Measurements from ENCODE around the gene MMP23B. TPM values are rescaled to one million over a fixed set of nuclear protein-coding genes. Genes with fewer than 3 reads are reported as not detected.

MMP23B gene
- total RNA-seq, 1 donor from 2014 or later = 60.2 TPM

DNA sequence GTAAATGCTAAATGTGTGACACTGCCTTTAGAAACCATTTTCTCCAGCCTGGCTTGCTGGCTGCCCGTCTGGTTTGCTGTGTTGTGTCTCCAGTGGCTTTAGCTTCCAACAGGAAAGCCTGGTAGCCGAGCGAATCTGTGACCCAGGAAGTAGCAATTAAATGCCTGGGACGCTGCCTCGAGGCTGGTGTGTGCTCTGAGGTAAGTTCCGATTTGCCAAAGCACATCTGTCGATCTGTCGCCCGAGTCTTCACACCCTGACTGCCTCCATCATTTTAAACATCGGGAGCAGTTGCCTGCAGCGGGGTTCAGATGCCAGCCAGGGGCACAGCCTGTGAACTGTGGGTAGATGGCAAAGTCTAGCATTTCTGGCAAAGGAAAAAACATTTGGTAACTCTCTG lies 14.5 kb upstream of the MMP23B start:
- intact Hi-C loops (cut with DNase I) = no loop called here
- no peak for DNase-seq (ENCODE audit: low spot score)

GRCh38 chr1:1617925-1618324 lies 14.0 kb upstream of the MMP23B start:
- DNase-seq (ENCODE audit: low spot score) = no peak
- intact Hi-C loops (cut with DNase I) = no loop called here

GRCh38 chr1:1618396-1619068 lies 13.4 kb upstream of the MMP23B start:
- intact Hi-C loops (cut with DNase I) = no loop called here
- peak; percentile 59 for DNase-seq (ENCODE audit: low spot score)

GRCh38 chr1:1619917-1620361 lies 12.0 kb upstream of the MMP23B start:
- DNase-seq (ENCODE audit: low spot score) = no peak
- intact Hi-C loops (cut with DNase I) = no loop called here

- intact Hi-C loops (cut with DNase I) = no loop called here
- no peak for DNase-seq (ENCODE audit: low spot score)
These were observed 11.4 kb upstream of the MMP23B start for GRCh38 chr1:1620433-1621139.

- intact Hi-C loops (cut with DNase I) = no loop called here
- no peak for DNase-seq (ENCODE audit: low spot score)
These were observed 10.6 kb upstream of the MMP23B start for GRCh38 chr1:1621173-1622009.

DNA sequence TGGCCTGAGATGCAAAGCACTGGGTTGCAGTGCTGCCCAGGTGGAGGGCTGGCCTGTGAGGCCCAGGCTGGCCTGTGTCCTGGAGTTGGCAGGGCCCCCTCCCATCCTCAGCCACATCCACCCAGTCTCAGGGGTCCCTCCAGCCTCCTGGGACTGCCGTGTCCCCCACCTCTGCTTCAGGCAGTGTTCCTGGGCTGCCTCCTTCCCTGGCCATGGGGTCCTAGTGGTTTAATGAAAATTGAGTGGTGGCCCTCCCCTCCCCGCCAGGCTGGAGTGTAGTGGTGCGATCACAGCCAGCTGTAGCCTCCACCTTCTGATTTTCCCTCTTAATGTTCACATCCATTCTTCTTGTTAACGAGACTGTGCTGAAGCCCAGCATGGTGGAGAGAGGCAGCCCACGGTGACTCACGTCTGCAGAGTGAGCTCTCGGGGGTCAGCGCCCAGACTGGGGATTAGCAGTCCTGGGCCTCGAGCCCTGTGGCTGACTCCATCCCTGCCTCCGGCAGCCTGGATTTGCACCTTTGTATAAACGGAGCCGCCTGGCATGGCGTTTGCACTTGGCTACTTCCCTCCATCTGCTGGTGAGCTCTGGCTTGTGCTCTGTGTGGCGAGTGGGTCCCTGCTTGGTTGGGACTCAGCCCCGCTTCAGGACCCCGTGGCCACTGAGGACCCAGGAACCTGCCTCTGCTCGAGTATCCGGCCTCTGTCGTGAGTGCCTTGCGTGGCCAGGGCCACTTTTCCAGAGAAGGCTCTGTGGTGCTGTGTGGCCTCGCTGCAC lies 9.8 kb upstream of the MMP23B start:
- no peak for DNase-seq (ENCODE audit: low spot score)
- intact Hi-C loops (cut with DNase I) = no loop called here

- no peak for DNase-seq (ENCODE audit: low spot score)
- intact Hi-C loops (cut with DNase I) = no loop called here
These were observed 9.2 kb upstream of the MMP23B start for GRCh38 chr1:1622788-1623094.

- intact Hi-C loops (cut with DNase I) = no loop called here
- DNase-seq (ENCODE audit: low spot score) = no peak
These were observed 8.8 kb upstream of the MMP23B start for GRCh38 chr1:1623181-1623630.

GRCh38 chr1:1623631-1624442 lies 8.1 kb upstream of the MMP23B start:
- DNase-seq (ENCODE audit: low spot score) = peak; percentile 74
- intact Hi-C loops (cut with DNase I) = no loop called here

- DNase-seq (ENCODE audit: low spot score) = peak; percentile 87
- intact Hi-C loops (cut with DNase I) = no loop called here
These were observed 7.2 kb upstream of the MMP23B start for GRCh38 chr1:1624443-1625403.

DNA sequence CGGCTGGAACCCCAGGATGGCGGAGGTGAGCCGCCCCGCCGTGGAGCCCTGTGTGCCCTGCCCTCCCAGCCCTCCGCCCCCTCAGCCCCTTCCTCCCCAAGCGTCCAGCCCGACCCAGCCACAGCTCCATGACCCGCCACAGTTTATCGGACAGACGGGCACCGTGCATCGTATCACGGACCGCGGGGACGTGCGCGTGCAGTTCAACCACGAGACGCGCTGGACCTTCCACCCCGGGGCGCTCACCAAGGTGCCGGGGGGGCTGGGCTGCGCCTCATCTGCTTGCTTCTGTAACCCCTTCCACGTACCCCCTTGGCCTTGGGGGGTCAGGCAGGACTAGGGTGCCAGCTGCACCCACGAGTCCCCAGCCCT lies 6.6 kb upstream of the MMP23B start:
- intact Hi-C loops (cut with DNase I) = no loop called here
- no peak for DNase-seq (ENCODE audit: low spot score)

DNA sequence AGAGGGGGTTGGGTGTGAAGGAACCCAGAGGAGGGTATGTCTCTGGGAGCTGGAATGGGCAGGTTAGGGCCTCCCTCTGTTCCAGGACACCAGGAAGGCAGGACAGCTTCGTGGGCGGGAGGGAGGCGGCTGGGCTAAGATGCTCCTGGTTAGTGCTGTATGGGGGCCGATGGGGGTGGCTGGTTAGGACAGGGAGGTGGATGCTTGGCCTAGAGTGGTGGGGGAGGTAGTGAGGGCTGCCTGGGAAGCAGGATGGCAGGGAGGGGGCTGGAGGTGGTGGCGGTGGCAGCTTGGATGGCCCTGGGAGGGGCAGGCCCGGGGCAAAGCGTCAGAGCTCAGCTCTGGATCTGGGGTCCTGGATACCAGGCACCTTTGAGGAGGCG lies 6.2 kb upstream of the MMP23B start:
- no peak for DNase-seq (ENCODE audit: low spot score)
- intact Hi-C loops (cut with DNase I) = no loop called here

GRCh38 chr1:1626207-1627141 lies 5.5 kb upstream of the MMP23B start:
- DNase-seq (ENCODE audit: low spot score) = no peak
- intact Hi-C loops (cut with DNase I) = no loop called here

- intact Hi-C loops (cut with DNase I) = no loop called here
- no peak for DNase-seq (ENCODE audit: low spot score)
These were observed 4.6 kb upstream of the MMP23B start for GRCh38 chr1:1627261-1627828.

DNA sequence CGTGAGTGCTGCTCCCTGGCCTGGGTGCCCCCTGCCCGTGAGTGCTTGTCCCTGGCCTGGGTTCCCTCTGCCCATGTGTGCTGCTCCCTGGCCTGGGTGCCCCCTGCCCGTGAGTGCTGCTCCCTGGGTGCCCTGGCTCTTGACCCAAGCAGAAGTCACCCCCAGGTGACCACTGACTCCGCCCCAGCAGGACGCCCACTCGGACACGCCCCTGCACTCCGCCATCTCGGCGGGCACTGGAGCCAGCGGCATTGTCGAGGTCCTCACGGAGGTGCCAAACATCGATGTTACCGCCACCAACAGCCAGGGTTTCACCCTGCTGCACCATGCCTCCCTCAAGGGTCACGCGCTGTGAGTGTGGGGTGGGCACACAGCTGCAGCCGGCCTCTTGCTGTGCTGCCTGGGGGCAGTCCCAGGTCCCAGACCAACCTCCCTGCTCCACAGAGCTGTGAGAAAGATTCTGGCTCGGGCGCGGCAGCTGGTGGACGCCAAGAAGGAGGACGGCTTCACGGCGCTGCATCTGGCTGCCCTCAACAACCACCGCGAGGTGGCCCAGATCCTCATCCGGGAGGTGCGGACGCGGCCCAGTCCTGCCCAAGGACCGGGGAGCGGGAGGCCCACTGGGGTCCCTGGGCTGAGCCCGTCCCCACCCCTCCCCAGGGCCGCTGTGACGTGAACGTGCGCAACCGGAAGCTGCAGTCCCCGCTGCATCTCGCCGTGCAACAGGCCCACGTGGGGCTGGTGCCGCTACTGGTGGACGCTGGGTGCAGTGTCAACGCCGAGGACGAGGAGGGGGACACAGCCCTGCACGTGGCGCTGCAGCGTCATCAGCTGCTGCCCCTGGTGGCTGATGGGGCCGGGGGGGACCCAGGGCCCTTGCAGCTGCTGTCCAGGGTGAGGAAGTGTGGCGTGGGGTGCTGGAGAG lies 3.9 kb upstream of the MMP23B start:
- intact Hi-C loops (cut with DNase I) = no loop called here
- no peak for DNase-seq (ENCODE audit: low spot score)
